ENCODE results near the gene CDKN1B. TPM values are rescaled to one million over a fixed set of nuclear protein-coding genes. Genes with fewer than 3 reads are reported as not detected.

The CDKN1B gene
- total and polyA plus RNA-seq, 2 of the 13 experiments (the other 11 are each of a cell fraction or from before 2014, with no cell fraction given): 20.1 to 37.2 TPM

- no peaks in the 10 kb centered on the region for H3K79me2 ChIP-seq (ENCODE audit: insufficient read depth, low read length)
- H3K4me3 ChIP-seq (replicated peaks in 1 of 3; ENCODE audit: insufficient read depth in 1 of 3, low read depth in 2 of 3, low read length in 3 of 3): no peak overlapping the region
- no peak overlapping the region for H3K4me2 ChIP-seq (ENCODE audit: low read depth, low read length)
- H3K27me3 ChIP-seq (ENCODE audit: control insufficient read depth in 1 of 2, insufficient read depth in 2 of 2, low read length in 2 of 2): no peaks in the 10 kb centered on the region
- no peak overlapping the region for H3K27ac ChIP-seq (ENCODE audit: extremely low read length, insufficient read depth, low read length)
- ChIA-PET POLR2A (interaction anchor here (0.7 kb wide), 1 partner anchor 9 kb away, joined by 3 read pairs; no protein-coding TSS in a partner anchor), CTCF (ENCODE audit: low intra/inter-chr PET ratio, low total read pairs) (no interaction called here)
- 64% methylated on average over 7 of the region's 7 CpGs for WGBS (ENCODE audit: low lambda C conversion rate)
- peaks cover 26% of the 10 kb centered on the region; the same call in 1 of the 2 replicates for H3K4me1 ChIP-seq (ENCODE audit: insufficient read depth, low read length)
- TF ChIP-seq TIGD3 (CRISPR knock-in tag; IDR thresholded peaks at IDR 0.05; ENCODE audit: borderline replicate concordance) (no peak), SP1 (IDR thresholded peaks at IDR 0.05) (no peak), SP1 (CRISPR knock-in tag; IDR thresholded peaks at IDR 0.05) (no peak), FOXM1 (CRISPR knock-in tag; IDR thresholded peaks at IDR 0.05) (no peak), ZNF724P (CRISPR knock-in tag; IDR thresholded peaks at IDR 0.05; ENCODE audit: borderline replicate concordance) (no peak), SMARCC2 (IDR thresholded peaks at IDR 0.05) (no peak), NFIB (CRISPR knock-in tag; IDR thresholded peaks at IDR 0.05; ENCODE audit: borderline replicate concordance) (no peak), POLR2A (IDR thresholded peaks at IDR 0.05; ENCODE audit: insufficient read depth in 1 of 2, low read depth in 2 of 2, low read length in 2 of 2) (no peak), THRA (CRISPR knock-in tag; IDR thresholded peaks at IDR 0.05; ENCODE audit: borderline replicate concordance) (no peak), MBNL3 (CRISPR knock-in tag; conservative IDR thresholded peaks at IDR 0.05) (no peak), ATM (IDR thresholded peaks at IDR 0.05; ENCODE audit: borderline replicate concordance) (no peak), ZNF335 (CRISPR knock-in tag; IDR thresholded peaks at IDR 0.05) (no peak), HDAC1 (CRISPR knock-in tag; IDR thresholded peaks at IDR 0.05) (no peak), GZF1 (CRISPR knock-in tag; IDR thresholded peaks at IDR 0.05) (no peak), TSC22D2 (CRISPR knock-in tag; IDR thresholded peaks at IDR 0.05; ENCODE audit: borderline replicate concordance) (no peak), ZNF747 (CRISPR knock-in tag; IDR thresholded peaks at IDR 0.05; ENCODE audit: borderline replicate concordance) (no peak), RAD21 (CRISPR knock-in tag; IDR thresholded peaks at IDR 0.05) (no peak), ZNF782 (CRISPR knock-in tag; IDR thresholded peaks at IDR 0.05; ENCODE audit: borderline replicate concordance) (no peak), FLYWCH1 (CRISPR knock-in tag; IDR thresholded peaks at IDR 0.05) (no peak)
- no peaks in the 10 kb centered on the region for H3K9me3 ChIP-seq (ENCODE audit: low read length)
- BruUV-seq (replicated peaks): no TSS peak
- no peak overlapping the region for H3K9ac ChIP-seq (ENCODE audit: insufficient read depth, low read depth, low read length)
- in situ Hi-C loops (cut with HindIII; ENCODE audit: extremely low pct_ligation_motif_present, low pct_unique_long_range_greater_than_20kb) (no loop called here), intact Hi-C loops (cut with micrococcal nuclease; ENCODE audit: unreplicated experiment) (no loop called here)
- no peaks in the 10 kb centered on the region for H3K36me3 ChIP-seq (replicated peaks in 1 of 2; ENCODE audit: control insufficient read depth in 1 of 2, insufficient read depth in 2 of 2, low read length in 2 of 2)
- DNase-seq (ENCODE audit: low spot score) (no peak), FAIRE-seq (no peak), ATAC-seq (no peak)
- H4K20me1 ChIP-seq (ENCODE audit: insufficient read depth, low read length): no peaks in the 10 kb centered on the region
- H2AFZ ChIP-seq (ENCODE audit: low read length): no peak overlapping the region
Measured at GRCh38 chr12:12745576-12746211, 28.5 kb downstream of the CDKN1B start.
